Kidney (tissue), 14 donors: Measurements from ENCODE around the gene CHTF8. TPM values are rescaled to one million over a fixed set of nuclear protein-coding genes. Genes with fewer than 3 reads are reported as not detected.

Experiments used
- DNase-seq, 5 donors: peaks; one replicate each; pipeline ENCODE4 v3.0.0-alpha.2; 2013 to 2020
- FAIRE-seq: peaks from 2 replicates; lab custom pipeline; 2012; peaks lifted over from hg19 to GRCh38; lab: Jason Lieb, UNC
- H3K27ac ChIP-seq, 2 donors: one replicate each; pipeline ENCODE4 v1.7.0; 2013; ENCODE audit warnings: low read depth in 2 of 2, low read length in 2 of 2, inconsistent platforms in 1 of 2
- H3K27me3 ChIP-seq: one replicate; pipeline ENCODE4 v1.7.1; 2013; ENCODE audit warnings: low read length, inconsistent platforms; ENCODE audit not compliant: control insufficient read depth, insufficient read depth
- H3K36me3 ChIP-seq, 3 donors: one replicate each; pipeline versions ENCODE4 v1.7.0 to v1.7.1; 2013; ENCODE audit warnings: low read length in 3 of 3, control low read depth in 1 of 3, inconsistent platforms in 1 of 3; ENCODE audit not compliant: insufficient read depth in 3 of 3, control insufficient read depth in 2 of 3
- H3K4me1 ChIP-seq, 3 donors: one replicate each; pipeline versions ENCODE4 v1.7.0 to v1.7.1; 2013; ENCODE audit warnings: low read length in 3 of 3, inconsistent platforms in 1 of 3, low read depth in 1 of 3; ENCODE audit not compliant: control insufficient read depth in 2 of 3, insufficient read depth in 2 of 3
- H3K4me3 ChIP-seq, 3 donors: one replicate each; pipeline versions ENCODE4 v1.7.0 to v1.8.1; 2013; ENCODE audit warnings: low read length in 3 of 3, control low read depth in 1 of 3, inconsistent platforms in 1 of 3
- H3K9ac ChIP-seq, 3 donors: one replicate each; pipeline versions ENCODE4 v1.7.0 to v1.7.1; 2013; ENCODE audit warnings: low read length in 3 of 3, control low read depth in 1 of 3, inconsistent platforms in 1 of 3
- H3K9me3 ChIP-seq, 3 donors: one replicate each; pipeline versions ENCODE4 v1.7.0 to v1.7.1; 2013; ENCODE audit warnings: low read length in 3 of 3, control low read depth in 1 of 3, inconsistent platforms in 1 of 3; ENCODE audit not compliant: control insufficient read depth in 2 of 3, insufficient read depth in 1 of 3
- intact Hi-C: fragments of 100-400 bp; cut with DNase I; formaldehyde crosslinking; loops from one replicate; pipeline ENCODE4 v1.11.1; 2022
- polyA plus RNA-seq: library from polyadenylated mRNA; stranded (reverse); fragments of 350-450 nt; fragmentation: Illumina TruSeq; extraction: RNeasy Lipid Tissue Mini Kit (QIAGEN cat#74804); gene quantifications from one replicate; pipeline ENCODE4 v1.2.3, GENCODE V29; 2014; ENCODE audit warnings: low read depth, low replicate concordance; ENCODE audit not compliant: insufficient read depth
- total RNA-seq: library from RNA; stranded (reverse); fragmentation: NEBNext Ultra II Directional; extraction: Animal tissue kit (Norgen Biotek cat#: 25700); gene quantifications from one replicate; pipeline ENCODE4 v1.2.1, GENCODE V29; 2021
- TF ChIP-seq, protein P1 (sequence below): IDR thresholded peaks from 3 replicates; pipeline ENCODE4 v1.5.1; 2012; ENCODE audit warnings: mild to moderate bottlenecking, moderate library complexity, borderline replicate concordance; ENCODE audit not compliant: insufficient read depth; ENCODE audit errors: extremely low read depth
- donor health status: control.
- donor health status: control.
- donor health status: control.
- donor health status: control.
- donor health status: control.
- donor health status: DM: yes; HTN: yes; CAD: no.
- donor health status: Normal renal cell carcinoma (clear cell type).

CHTF8 gene
- total and polyA plus RNA-seq, 2 donors from 2014 or later, result 124 to 163 TPM

DNA sequence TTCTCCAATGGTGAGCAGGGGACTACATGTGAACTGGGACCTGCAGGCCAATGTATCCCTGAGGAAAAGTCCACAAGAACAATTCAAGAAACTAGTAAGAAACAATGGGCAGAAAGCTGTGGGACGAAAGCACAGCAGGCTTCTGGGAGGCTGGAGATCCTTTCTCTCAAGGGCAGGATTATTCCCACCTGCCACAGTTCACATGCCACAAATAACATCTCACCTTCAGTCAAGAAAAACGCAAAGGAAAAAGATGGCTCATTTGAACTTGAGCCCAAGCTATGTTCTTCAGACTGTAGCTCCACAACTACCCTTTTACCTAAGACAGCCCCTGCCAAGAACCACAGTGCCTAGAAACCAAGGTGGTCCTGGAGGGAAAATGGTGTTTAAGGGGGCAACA, 13.9 kb downstream of the CHTF8 start:
- DNase-seq (no peak), FAIRE-seq (no peak)
- no peak overlapping the region for H3K9ac ChIP-seq
- H3K9me3 ChIP-seq, result no peaks in the 10 kb centered on the region
- no peak overlapping the region for H3K27ac ChIP-seq
- intact Hi-C loops, result no loop called here
- TF ChIP-seq, protein P1, sequence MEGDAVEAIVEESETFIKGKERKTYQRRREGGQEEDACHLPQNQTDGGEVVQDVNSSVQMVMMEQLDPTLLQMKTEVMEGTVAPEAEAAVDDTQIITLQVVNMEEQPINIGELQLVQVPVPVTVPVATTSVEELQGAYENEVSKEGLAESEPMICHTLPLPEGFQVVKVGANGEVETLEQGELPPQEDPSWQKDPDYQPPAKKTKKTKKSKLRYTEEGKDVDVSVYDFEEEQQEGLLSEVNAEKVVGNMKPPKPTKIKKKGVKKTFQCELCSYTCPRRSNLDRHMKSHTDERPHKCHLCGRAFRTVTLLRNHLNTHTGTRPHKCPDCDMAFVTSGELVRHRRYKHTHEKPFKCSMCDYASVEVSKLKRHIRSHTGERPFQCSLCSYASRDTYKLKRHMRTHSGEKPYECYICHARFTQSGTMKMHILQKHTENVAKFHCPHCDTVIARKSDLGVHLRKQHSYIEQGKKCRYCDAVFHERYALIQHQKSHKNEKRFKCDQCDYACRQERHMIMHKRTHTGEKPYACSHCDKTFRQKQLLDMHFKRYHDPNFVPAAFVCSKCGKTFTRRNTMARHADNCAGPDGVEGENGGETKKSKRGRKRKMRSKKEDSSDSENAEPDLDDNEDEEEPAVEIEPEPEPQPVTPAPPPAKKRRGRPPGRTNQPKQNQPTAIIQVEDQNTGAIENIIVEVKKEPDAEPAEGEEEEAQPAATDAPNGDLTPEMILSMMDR, result no peak
- no peak overlapping the region for H3K4me3 ChIP-seq
- H3K36me3 ChIP-seq, result peaks cover 2 to 19% (median 4%) of the 10 kb centered on the region in 3 donors
- H3K27me3 ChIP-seq, result no peaks in the 10 kb centered on the region
- H3K4me1 ChIP-seq, result peaks cover 0 to 20% (median 17%) of the 10 kb centered on the region in 3 donors

DNA sequence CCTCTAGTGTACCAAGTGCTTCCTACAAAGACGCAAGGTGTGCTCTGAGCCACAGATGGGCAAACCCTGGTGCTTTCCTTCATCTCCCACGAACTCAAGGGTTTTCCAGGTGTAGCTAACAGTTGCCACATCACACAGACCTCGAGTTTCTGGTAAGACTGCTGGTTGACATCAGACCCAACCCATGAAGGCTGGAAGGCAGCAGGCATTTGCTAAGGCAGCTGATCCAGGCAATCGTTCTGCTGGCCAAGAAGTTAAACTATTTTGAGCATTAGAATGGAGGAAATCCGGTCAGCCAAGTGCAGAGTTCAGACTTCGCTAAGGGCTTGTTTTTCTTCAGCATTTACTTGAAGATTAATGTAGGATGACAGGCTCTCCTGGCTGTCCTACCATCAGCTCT, 15.5 kb downstream of the CHTF8 start:
- no peak overlapping the region for H3K27ac ChIP-seq
- no peak overlapping the region for H3K4me3 ChIP-seq
- H3K4me1 ChIP-seq, result peaks cover 0 to 23% (median 20%) of the 10 kb centered on the region in 3 donors
- DNase-seq, result no peak
- no peak for FAIRE-seq
- TF ChIP-seq, protein P1, result no peak
- H3K27me3 ChIP-seq, result no peaks in the 10 kb centered on the region
- no peaks in the 10 kb centered on the region for H3K9me3 ChIP-seq
- peaks cover 2 to 19% (median 4%) of the 10 kb centered on the region in 3 donors for H3K36me3 ChIP-seq
- intact Hi-C loops, result no loop called here
- H3K9ac ChIP-seq, result no peak overlapping the region

DNA sequence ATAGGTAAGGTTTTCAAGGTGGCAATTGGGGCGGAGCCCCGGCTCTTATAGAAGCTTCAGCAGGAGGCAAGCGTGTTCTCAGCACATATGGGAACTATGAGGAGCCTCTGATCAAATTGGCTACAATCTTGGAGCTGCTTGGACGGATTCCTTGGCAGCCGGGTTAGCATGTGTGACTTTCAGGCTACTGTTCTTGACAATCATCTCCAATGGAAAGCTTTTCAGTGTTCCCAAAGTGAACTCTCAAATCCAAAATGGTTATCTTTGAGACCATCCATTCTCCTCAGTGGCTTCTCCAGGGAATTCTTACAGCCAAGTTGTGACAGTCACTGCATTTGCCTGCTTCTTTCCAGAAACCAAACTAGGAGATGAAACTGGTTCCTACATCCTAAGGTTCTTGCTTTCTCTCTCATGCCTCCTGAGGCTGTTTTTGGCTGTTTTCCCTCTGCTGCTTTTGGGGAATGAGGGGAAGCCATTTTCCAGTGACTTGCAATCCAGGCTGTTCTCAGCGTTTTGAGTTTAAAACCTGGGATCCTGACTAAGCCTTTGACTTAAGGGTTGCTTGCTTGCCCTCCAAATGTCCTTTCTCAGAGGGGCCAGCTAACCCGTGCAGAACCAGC, 16.0 kb downstream of the CHTF8 start:
- H3K36me3 ChIP-seq, result peaks cover 2 to 24% (median 4%) of the 10 kb centered on the region in 3 donors
- no peaks in the 10 kb centered on the region for H3K9me3 ChIP-seq
- H3K4me3 ChIP-seq, result no peak overlapping the region
- peaks cover 0 to 23% (median 20%) of the 10 kb centered on the region in 3 donors for H3K4me1 ChIP-seq
- TF ChIP-seq, protein P1, result no peak
- H3K27ac ChIP-seq, result no peak overlapping the region
- DNase-seq (no peak), FAIRE-seq (no peak)
- H3K27me3 ChIP-seq, result no peaks in the 10 kb centered on the region
- intact Hi-C loops, result no loop called here
- H3K9ac ChIP-seq, result no peak overlapping the region
